ENCODE measurements around the gene FNDC5.

Gene FNDC5

GRCh38 chr1:32883338-32884031, 12.8 kb upstream of the FNDC5 start:
- H3K4me1 ChIP-seq (ENCODE audit: insufficient read depth, low read length): peaks cover 2% of the 10 kb centered on the region; the same call in 1 of the 2 replicates
- H3K36me3 ChIP-seq (ENCODE audit: insufficient read depth, low read length): no peaks in the 10 kb centered on the region
- H3K9me3 ChIP-seq (ENCODE audit: control insufficient read depth, insufficient read depth, low read length): no peaks in the 10 kb centered on the region
- no peak overlapping the region for H3K9ac ChIP-seq (ENCODE audit: low read depth, low read length)

GRCh38 chr1:32881871-32882850, 11.4 kb upstream of the FNDC5 start:
- Histone ChIP-seq H3K9me3 (ENCODE audit: control insufficient read depth, insufficient read depth, low read length) (no peaks in the 10 kb centered on the region), H3K4me1 (ENCODE audit: insufficient read depth, low read length) (peaks cover 8% of the 10 kb centered on the region; the same call in 1 of the 2 replicates), H3K36me3 (ENCODE audit: insufficient read depth, low read length) (no peaks in the 10 kb centered on the region), H3K9ac (ENCODE audit: low read depth, low read length) (no peak overlapping the region)

- Histone ChIP-seq H3K9ac (ENCODE audit: low read depth, low read length) (no peak overlapping the region), H3K36me3 (ENCODE audit: insufficient read depth, low read length) (no peaks in the 10 kb centered on the region), H3K4me1 (ENCODE audit: insufficient read depth, low read length) (peaks cover 10% of the 10 kb centered on the region), H3K9me3 (ENCODE audit: control insufficient read depth, insufficient read depth, low read length) (no peaks in the 10 kb centered on the region)
These were observed 10.6 kb upstream of the FNDC5 start for GRCh38 chr1:32881291-32881690.

- Histone ChIP-seq H3K9me3 (ENCODE audit: control insufficient read depth, insufficient read depth, low read length) (no peaks in the 10 kb centered on the region), H3K9ac (ENCODE audit: low read depth, low read length) (no peak overlapping the region), H3K36me3 (ENCODE audit: insufficient read depth, low read length) (no peaks in the 10 kb centered on the region), H3K4me1 (ENCODE audit: insufficient read depth, low read length) (peaks cover 17% of the 10 kb centered on the region)
These were observed 7.9 kb upstream of the FNDC5 start for GRCh38 chr1:32878637-32879041.

GRCh38 chr1:32878183-32878582, 7.5 kb upstream of the FNDC5 start:
- Histone ChIP-seq H3K9me3 (ENCODE audit: control insufficient read depth, insufficient read depth, low read length) (no peaks in the 10 kb centered on the region), H3K36me3 (ENCODE audit: insufficient read depth, low read length) (no peaks in the 10 kb centered on the region), H3K4me1 (ENCODE audit: insufficient read depth, low read length) (peaks cover 17% of the 10 kb centered on the region), H3K9ac (ENCODE audit: low read depth, low read length) (no peak overlapping the region)

GRCh38 chr1:32877211-32878110, 6.7 kb upstream of the FNDC5 start:
- Histone ChIP-seq H3K36me3 (ENCODE audit: insufficient read depth, low read length) (no peaks in the 10 kb centered on the region), H3K9me3 (ENCODE audit: control insufficient read depth, insufficient read depth, low read length) (no peaks in the 10 kb centered on the region), H3K9ac (ENCODE audit: low read depth, low read length) (no peak overlapping the region), H3K4me1 (ENCODE audit: insufficient read depth, low read length) (peaks cover 17% of the 10 kb centered on the region)

GRCh38 chr1:32876341-32877210, 5.9 kb upstream of the FNDC5 start:
- no peaks in the 10 kb centered on the region for H3K36me3 ChIP-seq (ENCODE audit: insufficient read depth, low read length)
- H3K9me3 ChIP-seq (ENCODE audit: control insufficient read depth, insufficient read depth, low read length): no peaks in the 10 kb centered on the region
- H3K9ac ChIP-seq (ENCODE audit: low read depth, low read length): no peak overlapping the region
- peaks cover 22% of the 10 kb centered on the region for H3K4me1 ChIP-seq (ENCODE audit: insufficient read depth, low read length)

GRCh38 chr1:32874860-32875752, 4.4 kb upstream of the FNDC5 start:
- Histone ChIP-seq H3K4me1 (ENCODE audit: insufficient read depth, low read length) (peaks cover 22% of the 10 kb centered on the region), H3K36me3 (ENCODE audit: insufficient read depth, low read length) (no peaks in the 10 kb centered on the region), H3K9ac (ENCODE audit: low read depth, low read length) (no peak overlapping the region), H3K9me3 (ENCODE audit: control insufficient read depth, insufficient read depth, low read length) (no peaks in the 10 kb centered on the region)

- no peaks in the 10 kb centered on the region for H3K9me3 ChIP-seq (ENCODE audit: control insufficient read depth, insufficient read depth, low read length)
- no peaks in the 10 kb centered on the region for H3K36me3 ChIP-seq (ENCODE audit: insufficient read depth, low read length)
- no peak overlapping the region for H3K9ac ChIP-seq (ENCODE audit: low read depth, low read length)
- peaks cover 20% of the 10 kb centered on the region for H3K4me1 ChIP-seq (ENCODE audit: insufficient read depth, low read length)
These were observed 2.8 kb upstream of the FNDC5 start for GRCh38 chr1:32873484-32873883.

- no peaks in the 10 kb centered on the region for H3K9me3 ChIP-seq (ENCODE audit: control insufficient read depth, insufficient read depth, low read length)
- peak overlapping the region; percentile 28; the same call in 1 of the 2 replicates for H3K9ac ChIP-seq (ENCODE audit: low read depth, low read length)
- no peaks in the 10 kb centered on the region for H3K36me3 ChIP-seq (ENCODE audit: insufficient read depth, low read length)
- peaks cover 15% of the 10 kb centered on the region for H3K4me1 ChIP-seq (ENCODE audit: insufficient read depth, low read length)
These were observed 1.4 kb upstream of the FNDC5 start for GRCh38 chr1:32872192-32872460.

GRCh38 chr1:32871364-32872191, 866 bp upstream of the FNDC5 start:
- H3K36me3 ChIP-seq (ENCODE audit: insufficient read depth, low read length): no peaks in the 10 kb centered on the region
- H3K9ac ChIP-seq (ENCODE audit: low read depth, low read length): peak overlapping the region; percentile 61; the same call in 1 of the 2 replicates
- peaks cover 15% of the 10 kb centered on the region for H3K4me1 ChIP-seq (ENCODE audit: insufficient read depth, low read length)
- H3K9me3 ChIP-seq (ENCODE audit: control insufficient read depth, insufficient read depth, low read length): no peaks in the 10 kb centered on the region

- no peaks in the 10 kb centered on the region for H3K9me3 ChIP-seq (ENCODE audit: control insufficient read depth, insufficient read depth, low read length)
- H3K9ac ChIP-seq (ENCODE audit: low read depth, low read length): no peak overlapping the region; the same call in 1 of the 2 replicates
- H3K4me1 ChIP-seq (ENCODE audit: insufficient read depth, low read length): peaks cover 6% of the 10 kb centered on the region
- H3K36me3 ChIP-seq (ENCODE audit: insufficient read depth, low read length): no peaks in the 10 kb centered on the region
These were observed 643 bp downstream of the FNDC5 start for GRCh38 chr1:32869923-32870614.

All from ES-I3 (cell line).